Activated T-cell treated with anti-CD3 and anti-CD28 coated beads, Interleukin-2, amount 50 U/mL, for 4 hours (primary cell): ENCODE measurements around the gene TRPV3. TPM values are rescaled to one million over a fixed set of nuclear protein-coding genes. Genes with fewer than 3 reads are reported as not detected.
"Not testable (repeated sequence)": the region's sequence is repeated elsewhere in the genome, so short reads cannot be mapped to it uniquely, and the experiment has no call there.

Experiments used
- ATAC-seq, 2 donors: fragments of 200-7000 bp; cut with Tn5 transposase; one replicate each; pipeline ENCODE4 v1.10.0; 2021
- DNase-seq: peaks from one replicate; pipeline ENCODE4 v3.0.0-alpha.2; 2020
- H3K27me3 Mint-ChIP-seq: one replicate; pipeline ENCODE4 v1.8.0; 2021; ENCODE audit warnings: low read depth, mixed read lengths
- H3K36me3 Mint-ChIP-seq: one replicate; pipeline ENCODE4 v1.8.0; 2022; ENCODE audit warnings: mixed read lengths; ENCODE audit not compliant: insufficient read depth
- H3K4me1 Mint-ChIP-seq: one replicate; pipeline ENCODE4 v1.8.0; 2021; ENCODE audit warnings: low read depth, mixed read lengths
- H3K4me3 Mint-ChIP-seq: one replicate; pipeline ENCODE4 v1.8.0; 2021; ENCODE audit warnings: mild to moderate bottlenecking, moderate library complexity, mixed read lengths
- H3K9me3 Mint-ChIP-seq: one replicate; pipeline ENCODE4 v1.8.0; 2021; ENCODE audit warnings: mixed read lengths
- total RNA-seq, 3 donors: library from RNA; stranded (reverse); gene quantifications; one replicate each; pipeline ENCODE4 v1.2.1, GENCODE V29; 2021

Gene TRPV3
- total RNA-seq, 3 donors from 2014 or later, result 0.45 to 0.84 (median 0.73) TPM

GRCh38 chr17:3589784-3590183 lies 32.2 kb upstream of the TRPV3 start:
- Mint-ChIP-seq H3K4me1 (no peaks in the 10 kb centered on the region), H3K36me3 (peaks cover 10% of the 10 kb centered on the region), H3K9me3 (no peaks in the 10 kb centered on the region), H3K4me3 (no peak overlapping the region), H3K27me3 (no peaks in the 10 kb centered on the region)
- DNase-seq (no peak), ATAC-seq (no peak)

- no peaks in the 10 kb centered on the region for H3K27me3 Mint-ChIP-seq
- DNase-seq, result no peak
- ATAC-seq, result no peak
- H3K4me3 Mint-ChIP-seq, result no peak overlapping the region
- H3K9me3 Mint-ChIP-seq, result no peaks in the 10 kb centered on the region
- peaks cover 12% of the 10 kb centered on the region for H3K36me3 Mint-ChIP-seq
- H3K4me1 Mint-ChIP-seq, result no peaks in the 10 kb centered on the region
These were observed 28.2 kb upstream of the TRPV3 start for GRCh38 chr17:3585826-3586225.

GRCh38 chr17:3583456-3583855 lies 25.8 kb upstream of the TRPV3 start:
- H3K4me1 Mint-ChIP-seq, result no peaks in the 10 kb centered on the region
- no peaks in the 10 kb centered on the region for H3K27me3 Mint-ChIP-seq
- H3K9me3 Mint-ChIP-seq, result no peaks in the 10 kb centered on the region
- H3K4me3 Mint-ChIP-seq, result no peak overlapping the region
- no peak for ATAC-seq
- peaks cover 14% of the 10 kb centered on the region for H3K36me3 Mint-ChIP-seq
- DNase-seq, result no peak

- no peak for ATAC-seq
- H3K36me3 Mint-ChIP-seq, result peaks cover 15% of the 10 kb centered on the region
These were observed 25.3 kb upstream of the TRPV3 start for GRCh38 chr17:3582915-3583314.

GRCh38 chr17:3578667-3579066 lies 21.1 kb upstream of the TRPV3 start:
- H3K36me3 Mint-ChIP-seq, ATAC-seq, H3K9me3 Mint-ChIP-seq, H3K27me3 Mint-ChIP-seq, H3K4me1 Mint-ChIP-seq, DNase-seq, H3K4me3 Mint-ChIP-seq: not testable (repeated sequence)

More at GRCh38 chr17:3582915-3583314, 25.3 kb upstream of the TRPV3 start:
- DNase-seq, result no peak
- H3K4me3 Mint-ChIP-seq, result no peak overlapping the region
- H3K4me1 Mint-ChIP-seq, result no peaks in the 10 kb centered on the region
- no peaks in the 10 kb centered on the region for H3K27me3 Mint-ChIP-seq
- H3K9me3 Mint-ChIP-seq, result no peaks in the 10 kb centered on the region

- no peaks in the 10 kb centered on the region for H3K9me3 Mint-ChIP-seq
- no peak overlapping the region for H3K4me3 Mint-ChIP-seq
- H3K27me3 Mint-ChIP-seq, result no peaks in the 10 kb centered on the region
- peaks cover 8% of the 10 kb centered on the region for H3K36me3 Mint-ChIP-seq
- no peak for DNase-seq
- no peak for ATAC-seq
- H3K4me1 Mint-ChIP-seq, result no peaks in the 10 kb centered on the region
These were observed 19.4 kb upstream of the TRPV3 start for GRCh38 chr17:3576970-3577369.

GRCh38 chr17:3575511-3575910 lies 17.9 kb upstream of the TRPV3 start:
- DNase-seq (no peak), ATAC-seq (no peak)
- Mint-ChIP-seq H3K4me3 (no peak overlapping the region), H3K9me3 (no peaks in the 10 kb centered on the region), H3K36me3 (peaks cover 6% of the 10 kb centered on the region), H3K27me3 (no peaks in the 10 kb centered on the region), H3K4me1 (no peaks in the 10 kb centered on the region)

- H3K27me3 Mint-ChIP-seq, result no peaks in the 10 kb centered on the region
- no peak overlapping the region for H3K4me3 Mint-ChIP-seq
- no peaks in the 10 kb centered on the region for H3K4me1 Mint-ChIP-seq
- no peak for ATAC-seq
- H3K9me3 Mint-ChIP-seq, result no peaks in the 10 kb centered on the region
- DNase-seq, result no peak
- H3K36me3 Mint-ChIP-seq, result peaks cover 7% of the 10 kb centered on the region
These were observed 16.6 kb upstream of the TRPV3 start for GRCh38 chr17:3574231-3574630.

GRCh38 chr17:3573246-3574100 lies 15.9 kb upstream of the TRPV3 start:
- DNase-seq (no peak), ATAC-seq (no peak)
- H3K4me1 Mint-ChIP-seq, result no peaks in the 10 kb centered on the region
- no peaks in the 10 kb centered on the region for H3K27me3 Mint-ChIP-seq
- H3K9me3 Mint-ChIP-seq, result no peaks in the 10 kb centered on the region
- no peak overlapping the region for H3K4me3 Mint-ChIP-seq
- H3K36me3 Mint-ChIP-seq, result peaks cover 4% of the 10 kb centered on the region

- H3K27me3 Mint-ChIP-seq, result no peaks in the 10 kb centered on the region
- no peak overlapping the region for H3K4me3 Mint-ChIP-seq
- H3K9me3 Mint-ChIP-seq, result no peaks in the 10 kb centered on the region
- ATAC-seq, result no peak
- no peak for DNase-seq
- H3K4me1 Mint-ChIP-seq, result no peaks in the 10 kb centered on the region
- H3K36me3 Mint-ChIP-seq, result peaks cover 6% of the 10 kb centered on the region
These were observed 14.6 kb upstream of the TRPV3 start for GRCh38 chr17:3572231-3572630.

GRCh38 chr17:3571043-3571900 lies 13.7 kb upstream of the TRPV3 start:
- no peak for DNase-seq
- H3K27me3 Mint-ChIP-seq, result no peaks in the 10 kb centered on the region
- ATAC-seq, result no peak
- H3K9me3 Mint-ChIP-seq, result no peaks in the 10 kb centered on the region
- no peaks in the 10 kb centered on the region for H3K4me1 Mint-ChIP-seq
- H3K36me3 Mint-ChIP-seq, result peaks cover 6% of the 10 kb centered on the region
- no peak overlapping the region for H3K4me3 Mint-ChIP-seq

GRCh38 chr17:3569534-3570137 lies 12.0 kb upstream of the TRPV3 start:
- Mint-ChIP-seq H3K4me1 (no peaks in the 10 kb centered on the region), H3K4me3 (no peak overlapping the region), H3K9me3 (no peaks in the 10 kb centered on the region), H3K27me3 (no peaks in the 10 kb centered on the region), H3K36me3 (peaks cover 6% of the 10 kb centered on the region)
- no peak for ATAC-seq
- no peak for DNase-seq

- ATAC-seq, result no peak
These were observed 8.9 kb upstream of the TRPV3 start for GRCh38 chr17:3566551-3566950.

GRCh38 chr17:3565143-3565542 lies 7.5 kb upstream of the TRPV3 start:
- DNase-seq (no peak), ATAC-seq (no peak)
- no peak overlapping the region for H3K4me3 Mint-ChIP-seq
- peaks cover 6% of the 10 kb centered on the region for H3K36me3 Mint-ChIP-seq
- no peaks in the 10 kb centered on the region for H3K27me3 Mint-ChIP-seq
- no peaks in the 10 kb centered on the region for H3K4me1 Mint-ChIP-seq
- no peaks in the 10 kb centered on the region for H3K9me3 Mint-ChIP-seq

More at GRCh38 chr17:3566551-3566950, 8.9 kb upstream of the TRPV3 start:
- no peak for DNase-seq
- Mint-ChIP-seq H3K4me3 (no peak overlapping the region), H3K4me1 (no peaks in the 10 kb centered on the region), H3K9me3 (no peaks in the 10 kb centered on the region), H3K36me3 (peaks cover 6% of the 10 kb centered on the region), H3K27me3 (no peaks in the 10 kb centered on the region)
